ENCODE measurements around the gene RGS7. TPM values are rescaled to one million over a fixed set of nuclear protein-coding genes. Genes with fewer than 3 reads are reported as not detected.
"Not testable (repeated sequence)": the region's sequence is repeated elsewhere in the genome, so short reads cannot be mapped to it uniquely, and the experiment has no call there.

RGS7 gene
- total RNA-seq, 1 experiment from 2014 or later = 1.5 TPM

DNA sequence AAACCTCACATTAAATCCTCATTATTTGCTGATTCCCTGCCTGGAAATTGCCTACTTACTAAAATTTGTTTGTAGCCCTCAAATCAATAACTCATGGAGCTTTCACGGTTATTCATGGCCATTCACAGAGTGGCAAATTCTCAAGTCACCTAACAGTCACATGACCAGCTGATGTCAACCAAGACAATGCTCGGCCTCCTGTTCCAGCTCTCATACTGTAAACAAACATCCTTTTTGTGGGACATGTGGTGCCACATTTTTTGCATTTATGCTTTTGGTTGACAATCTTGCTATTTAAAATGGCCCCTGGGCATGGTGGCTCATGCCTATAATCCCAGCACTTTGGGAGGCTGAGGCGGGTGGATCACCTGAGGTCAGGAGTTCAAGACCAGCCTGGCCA lies 473.5 kb downstream of the RGS7 start:
- no peak overlapping the region for H3K4ac ChIP-seq (ENCODE audit: low read depth, low read length)
- H3K79me1 ChIP-seq (ENCODE audit: insufficient read depth, low read depth, low read length, poor library complexity, severe bottlenecking) = no peaks in the 10 kb centered on the region
- no peak overlapping the region for H2BK5ac ChIP-seq (ENCODE audit: insufficient read length, low read length)
- no peaks in the 10 kb centered on the region for H3K9me3 ChIP-seq (ENCODE audit: control insufficient read depth, low read depth, low read length)
- no peaks in the 10 kb centered on the region for H4K20me1 ChIP-seq (ENCODE audit: control insufficient read depth, insufficient read depth, insufficient read length)
- H3T11ph ChIP-seq (ENCODE audit: low read length) = no peak overlapping the region
- Mint-ChIP-seq H3K4me1 (peaks cover 4 to 5% of the 10 kb centered on the region in 2 experiments), H3K27me3 (ENCODE audit: low read depth) (no peaks in the 10 kb centered on the region), H3K36me3 (ENCODE audit: insufficient read depth in 1 of 3, low read depth in 3 of 3) (peaks cover 0 to 4% (median 0%) of the 10 kb centered on the region in 3 experiments; a peak in 1 of 7 replicates), H3K4me3 (no peak overlapping the region), H3K27ac (no peak overlapping the region; a peak in 1 of 7 replicates), H3K9me3 (no peaks in the 10 kb centered on the region; a peak in 1 of 5 replicates)
- no peak overlapping the region for H3K18ac ChIP-seq (ENCODE audit: insufficient read length, low read depth, low read length)
- TF ChIP-seq, protein P1, sequence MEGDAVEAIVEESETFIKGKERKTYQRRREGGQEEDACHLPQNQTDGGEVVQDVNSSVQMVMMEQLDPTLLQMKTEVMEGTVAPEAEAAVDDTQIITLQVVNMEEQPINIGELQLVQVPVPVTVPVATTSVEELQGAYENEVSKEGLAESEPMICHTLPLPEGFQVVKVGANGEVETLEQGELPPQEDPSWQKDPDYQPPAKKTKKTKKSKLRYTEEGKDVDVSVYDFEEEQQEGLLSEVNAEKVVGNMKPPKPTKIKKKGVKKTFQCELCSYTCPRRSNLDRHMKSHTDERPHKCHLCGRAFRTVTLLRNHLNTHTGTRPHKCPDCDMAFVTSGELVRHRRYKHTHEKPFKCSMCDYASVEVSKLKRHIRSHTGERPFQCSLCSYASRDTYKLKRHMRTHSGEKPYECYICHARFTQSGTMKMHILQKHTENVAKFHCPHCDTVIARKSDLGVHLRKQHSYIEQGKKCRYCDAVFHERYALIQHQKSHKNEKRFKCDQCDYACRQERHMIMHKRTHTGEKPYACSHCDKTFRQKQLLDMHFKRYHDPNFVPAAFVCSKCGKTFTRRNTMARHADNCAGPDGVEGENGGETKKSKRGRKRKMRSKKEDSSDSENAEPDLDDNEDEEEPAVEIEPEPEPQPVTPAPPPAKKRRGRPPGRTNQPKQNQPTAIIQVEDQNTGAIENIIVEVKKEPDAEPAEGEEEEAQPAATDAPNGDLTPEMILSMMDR (conservative IDR thresholded peaks at IDR 0.05) = no peak
- H3K27me3 ChIP-seq (ENCODE audit: insufficient read depth, low read length) = no peaks in the 10 kb centered on the region
- no CpG with 5 or more reads among the region's 3 CpGs for WGBS (ENCODE audit: extremely low coverage, insufficient read length, low lambda C conversion rate)
- no peak overlapping the region for H2AK5ac ChIP-seq (ENCODE audit: insufficient read length, low read length)
- no peak overlapping the region for H2BK15ac ChIP-seq (ENCODE audit: low read depth, low read length)
- H3K4me2 ChIP-seq (ENCODE audit: insufficient read depth, insufficient read length, low read length) = no peak overlapping the region
- no peak overlapping the region for H4K8ac ChIP-seq (replicated peaks; ENCODE audit: insufficient read length, low read depth, low read length)
- no peak for DNase-seq
- no peak overlapping the region for H3K9ac ChIP-seq (ENCODE audit: extremely low read depth, insufficient read length, low read length)
- no peaks in the 10 kb centered on the region for H3K23me2 ChIP-seq (ENCODE audit: insufficient read length, low read depth, low read length, poor library complexity, severe bottlenecking)
- no peak overlapping the region for H4K91ac ChIP-seq (ENCODE audit: insufficient read length, low read depth, low read length)
- no peak overlapping the region for H3K56ac ChIP-seq (ENCODE audit: insufficient read length, low read depth, low read length)
- H3K79me2 ChIP-seq (ENCODE audit: insufficient read depth, low read length) = no peaks in the 10 kb centered on the region
- no peak overlapping the region for H3K27ac ChIP-seq (ENCODE audit: insufficient read length, low read depth, low read length)
- no peak overlapping the region for H2BK12ac ChIP-seq (ENCODE audit: insufficient read length, low read depth, low read length)
- no peak overlapping the region for H3K14ac ChIP-seq (ENCODE audit: insufficient read depth, low read length)
- H3K4me1 ChIP-seq (ENCODE audit: insufficient read depth, low read length) = no peaks in the 10 kb centered on the region
- H2BK20ac ChIP-seq (ENCODE audit: low read depth, low read length, poor library complexity, severe bottlenecking) = no peak overlapping the region
- no peak overlapping the region for H2AFZ ChIP-seq (ENCODE audit: low read length)
- no peak overlapping the region for H3K23ac ChIP-seq (ENCODE audit: insufficient read length, low read depth, low read length)
- no peak overlapping the region for H2BK120ac ChIP-seq (ENCODE audit: low read depth, low read length, poor library complexity, severe bottlenecking)
- H4K5ac ChIP-seq (ENCODE audit: insufficient read length, low read depth, low read length) = no peak overlapping the region

DNA sequence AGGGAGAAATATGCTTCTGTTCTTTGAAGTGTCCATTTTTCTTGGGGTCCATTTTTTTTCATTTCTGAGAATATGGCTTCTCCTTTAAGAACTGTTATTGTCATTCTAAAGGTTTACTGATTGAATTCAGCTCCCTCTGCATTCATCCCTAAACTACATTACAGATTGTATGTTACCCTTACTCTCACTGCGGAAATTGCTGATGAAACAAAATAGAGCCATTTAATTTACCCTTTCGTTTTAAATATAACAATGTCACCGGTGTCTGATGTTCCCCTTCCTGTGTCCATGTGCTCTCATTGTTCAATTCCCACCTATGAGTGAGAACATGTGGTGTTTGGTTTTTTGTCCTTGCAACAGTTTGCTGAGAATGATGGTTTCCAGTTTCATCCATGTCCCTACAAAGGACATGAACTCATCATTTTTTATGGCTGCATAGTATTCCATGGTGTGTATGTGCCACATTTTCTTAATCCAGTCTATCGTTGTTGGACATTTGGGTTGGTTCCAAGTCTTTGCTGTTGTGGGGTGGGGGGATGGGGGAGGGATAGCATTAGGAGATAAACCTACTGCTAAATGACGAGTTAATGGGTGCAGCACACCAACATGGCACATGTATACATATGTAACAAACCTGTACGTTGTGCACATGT lies 474.2 kb downstream of the RGS7 start:
- not testable (repeated sequence) for H4K91ac ChIP-seq (ENCODE audit: insufficient read length, low read depth, low read length); H3K9me3 Mint-ChIP-seq; H3K27ac Mint-ChIP-seq; H3T11ph ChIP-seq (ENCODE audit: low read length); H3K27me3 ChIP-seq (ENCODE audit: insufficient read depth, low read length); H3K14ac ChIP-seq (ENCODE audit: insufficient read depth, low read length); H3K23me2 ChIP-seq (ENCODE audit: insufficient read length, low read depth, low read length, poor library complexity, severe bottlenecking); H3K79me2 ChIP-seq (ENCODE audit: insufficient read depth, low read length); H2BK15ac ChIP-seq (ENCODE audit: low read depth, low read length); H3K9me3 ChIP-seq (ENCODE audit: control insufficient read depth, low read depth, low read length); H3K23ac ChIP-seq (ENCODE audit: insufficient read length, low read depth, low read length); H3K4me2 ChIP-seq (ENCODE audit: insufficient read depth, insufficient read length, low read length); H3K4me1 Mint-ChIP-seq; H3K27me3 Mint-ChIP-seq (ENCODE audit: low read depth); H4K20me1 ChIP-seq (ENCODE audit: control insufficient read depth, insufficient read depth, insufficient read length); H2BK20ac ChIP-seq (ENCODE audit: low read depth, low read length, poor library complexity, severe bottlenecking); H2AK5ac ChIP-seq (ENCODE audit: insufficient read length, low read length); H2AFZ ChIP-seq (ENCODE audit: low read length); H2BK12ac ChIP-seq (ENCODE audit: insufficient read length, low read depth, low read length); DNase-seq; H3K36me3 Mint-ChIP-seq (ENCODE audit: insufficient read depth in 1 of 3, low read depth in 3 of 3); H3K27ac ChIP-seq (ENCODE audit: insufficient read length, low read depth, low read length); H3K4ac ChIP-seq (ENCODE audit: low read depth, low read length); H2BK5ac ChIP-seq (ENCODE audit: insufficient read length, low read length); H4K5ac ChIP-seq (ENCODE audit: insufficient read length, low read depth, low read length); H4K8ac ChIP-seq (replicated peaks; ENCODE audit: insufficient read length, low read depth, low read length); H3K4me3 Mint-ChIP-seq; H3K4me1 ChIP-seq (ENCODE audit: insufficient read depth, low read length); H2BK120ac ChIP-seq (ENCODE audit: low read depth, low read length, poor library complexity, severe bottlenecking); H3K18ac ChIP-seq (ENCODE audit: insufficient read length, low read depth, low read length); H3K56ac ChIP-seq (ENCODE audit: insufficient read length, low read depth, low read length); H3K79me1 ChIP-seq (ENCODE audit: insufficient read depth, low read depth, low read length, poor library complexity, severe bottlenecking); H3K9ac ChIP-seq (ENCODE audit: extremely low read depth, insufficient read length, low read length)
- no CpG with 5 or more reads among the region's 6 CpGs for WGBS (ENCODE audit: extremely low coverage, insufficient read length, low lambda C conversion rate)
